ENCODE results near the gene COL8A1.

COL8A1 gene

GRCh38 chr3:99668044-99668443 is 29.6 kb downstream of the COL8A1 start:
- in situ Hi-C loops (cut with MboI; ENCODE audit: low sequenced_read_pairs), result no loop called here

- in situ Hi-C loops (cut with MboI; ENCODE audit: low sequenced_read_pairs), result no loop called here
Measured at GRCh38 chr3:99669879-99670555, 31.6 kb downstream of the COL8A1 start.

DNA sequence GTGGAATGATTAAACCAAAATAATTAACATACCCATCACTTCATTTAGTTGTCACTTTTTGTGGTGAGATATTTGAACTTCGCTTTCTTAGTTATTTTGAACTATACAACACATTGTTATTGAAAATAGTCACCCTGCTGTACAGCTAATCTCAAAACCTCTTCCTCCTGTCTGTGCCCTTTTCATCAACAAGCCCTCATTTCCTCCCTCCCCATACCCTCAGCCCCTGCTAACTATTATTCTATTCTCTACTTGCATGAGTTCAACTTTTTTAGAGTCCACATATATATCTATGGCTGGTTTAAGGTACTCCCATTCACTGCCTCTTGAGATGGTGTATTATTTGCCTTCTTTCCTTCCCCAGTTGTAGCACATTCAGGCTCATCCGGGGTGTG is 32.2 kb downstream of the COL8A1 start:
- in situ Hi-C loops (cut with MboI; ENCODE audit: low sequenced_read_pairs), result no loop called here

DNA sequence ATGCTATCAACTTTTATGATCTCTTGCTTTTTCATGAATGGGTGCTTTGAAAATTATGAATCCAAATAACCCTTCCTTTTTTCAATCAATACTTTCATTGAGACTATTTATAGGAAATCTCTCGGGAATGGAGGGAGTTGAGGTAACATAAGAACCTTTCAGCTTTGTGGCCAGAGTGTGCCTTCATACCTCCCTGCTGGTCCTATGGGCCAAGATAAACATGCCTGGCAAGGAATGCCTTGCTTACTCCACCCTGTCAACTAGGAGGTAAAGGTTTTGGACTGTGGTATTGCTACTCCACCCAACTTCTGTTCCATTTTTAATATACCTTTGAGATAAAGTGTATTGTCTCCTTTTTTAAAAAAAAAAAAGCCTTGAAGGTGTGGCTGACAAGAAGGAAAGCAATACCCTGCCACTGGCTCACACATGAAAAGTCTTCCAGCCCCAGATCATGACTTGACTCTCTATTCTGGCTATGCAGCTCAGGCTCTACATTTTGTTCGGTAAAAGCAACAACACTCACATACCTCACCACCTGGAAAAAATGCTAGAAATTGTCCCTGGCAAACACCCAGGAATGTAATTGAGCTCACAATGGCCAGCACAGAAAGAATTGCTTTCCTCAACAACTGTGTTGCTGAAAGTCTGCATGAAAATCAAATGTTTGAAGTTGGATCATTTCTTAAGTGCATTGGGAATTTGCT is 35.8 kb downstream of the COL8A1 start:
- in situ Hi-C loops (cut with MboI; ENCODE audit: low sequenced_read_pairs), result no loop called here

DNA sequence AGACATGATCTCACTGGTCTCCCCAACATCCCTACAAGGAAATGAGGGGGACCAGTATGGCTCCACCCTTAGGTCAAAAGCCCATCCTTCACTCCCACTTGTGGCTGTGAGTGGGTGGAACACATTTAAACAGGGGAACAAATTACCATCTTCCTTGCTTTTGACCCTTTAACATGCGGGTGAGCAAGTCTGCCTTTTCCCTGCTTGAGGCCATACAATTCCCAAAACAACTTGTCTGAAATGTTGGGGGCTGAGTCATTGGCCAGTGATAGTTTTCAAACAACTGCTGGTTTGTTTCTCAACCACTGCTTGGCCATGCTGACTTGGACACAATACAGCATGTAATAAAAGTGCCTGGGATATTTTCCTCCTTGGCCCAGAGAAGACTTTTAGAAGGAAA is 39.6 kb downstream of the COL8A1 start:
- in situ Hi-C loops (cut with MboI; ENCODE audit: low sequenced_read_pairs), result no loop called here

- in situ Hi-C loops (cut with MboI; ENCODE audit: low sequenced_read_pairs), result no loop called here
Measured at GRCh38 chr3:99678896-99679295, 40.5 kb downstream of the COL8A1 start.

- in situ Hi-C loops (cut with MboI; ENCODE audit: low sequenced_read_pairs), result no loop called here
Measured at GRCh38 chr3:99681512-99681911, 43.1 kb downstream of the COL8A1 start.

- in situ Hi-C loops (cut with MboI; ENCODE audit: low sequenced_read_pairs), result no loop called here
Measured at GRCh38 chr3:99681976-99682375, 43.6 kb downstream of the COL8A1 start.

DNA sequence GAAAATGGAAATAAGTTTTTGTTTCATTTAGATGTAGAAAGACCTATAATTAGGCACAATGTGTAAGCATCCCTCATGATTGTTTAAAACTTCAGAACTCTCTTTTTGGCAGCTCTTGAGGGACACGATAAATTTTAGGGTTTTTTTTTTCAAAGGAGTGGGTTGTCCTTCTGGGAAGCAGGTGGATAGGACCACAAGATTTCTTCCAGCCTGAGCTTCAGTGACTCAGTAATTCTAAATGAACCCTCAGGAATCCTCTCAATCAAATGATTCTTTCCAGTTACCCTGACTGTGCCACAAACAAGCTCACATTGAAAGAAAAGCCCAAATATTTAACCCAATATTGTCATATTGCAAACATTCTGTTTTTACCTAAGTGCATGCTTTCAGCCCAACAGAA is 45.1 kb downstream of the COL8A1 start:
- in situ Hi-C loops (cut with MboI; ENCODE audit: low sequenced_read_pairs), result no loop called here

DNA sequence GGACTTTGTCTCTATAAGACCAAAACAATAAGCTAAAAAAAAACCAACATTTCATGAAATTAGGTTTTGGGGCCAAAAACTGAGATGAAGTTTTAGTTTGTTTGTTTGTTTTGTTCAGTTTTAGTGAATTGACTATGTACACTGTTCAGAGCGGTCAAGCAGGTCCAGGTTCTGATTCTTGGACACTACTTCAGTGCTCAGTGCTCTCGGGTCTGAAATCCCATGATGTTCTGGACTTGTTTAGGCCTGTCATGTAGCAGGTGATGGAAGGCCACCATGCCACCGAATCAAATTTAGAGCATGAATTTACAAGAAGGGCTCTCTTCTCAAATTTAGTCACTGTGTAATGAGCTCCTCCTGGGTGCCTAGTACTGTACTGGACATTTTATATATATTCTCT is 45.5 kb downstream of the COL8A1 start:
- in situ Hi-C loops (cut with MboI; ENCODE audit: low sequenced_read_pairs), result no loop called here

DNA sequence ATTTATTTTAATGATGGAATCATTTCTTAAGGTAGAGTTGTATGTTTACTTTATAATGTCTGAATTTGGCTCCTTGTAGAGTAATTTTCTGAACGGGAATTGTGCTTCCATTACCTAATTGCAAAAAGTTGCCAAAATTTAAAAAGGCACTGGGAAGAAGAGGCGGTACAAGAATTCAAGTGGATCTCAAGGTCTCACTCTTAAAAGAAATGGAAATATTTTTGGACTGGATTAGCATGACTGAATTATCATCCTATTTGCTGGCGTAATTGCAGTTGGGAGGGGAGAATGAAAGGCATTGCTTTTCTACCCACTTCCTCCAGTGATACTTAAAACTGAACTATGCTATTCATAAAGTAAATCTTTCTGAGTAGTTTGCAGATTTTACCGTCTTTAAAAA is 46.2 kb downstream of the COL8A1 start:
- in situ Hi-C loops (cut with MboI; ENCODE audit: low sequenced_read_pairs), result no loop called here

DNA sequence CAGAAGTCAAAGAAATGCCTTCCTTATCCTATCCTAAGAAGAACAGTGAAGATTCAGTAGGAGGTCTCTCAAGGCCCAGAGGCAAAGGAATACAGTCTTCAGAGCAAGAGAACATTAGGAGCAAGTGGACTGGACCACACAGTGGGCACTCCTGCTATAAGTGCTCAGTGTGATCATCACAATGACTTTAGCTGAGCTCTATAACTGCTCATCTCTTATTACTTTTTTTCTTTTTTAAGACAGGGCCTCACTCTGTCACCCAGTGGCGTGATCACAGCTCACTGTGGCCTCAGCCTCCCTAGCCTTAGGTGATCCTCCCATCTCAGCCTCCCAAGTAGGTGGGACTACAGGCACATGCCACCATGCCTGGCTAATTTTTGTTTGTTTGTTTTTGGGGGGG is 48.1 kb downstream of the COL8A1 start:
- in situ Hi-C loops (cut with MboI; ENCODE audit: low sequenced_read_pairs), result no loop called here

GRCh38 chr3:99686955-99687612 is 48.7 kb downstream of the COL8A1 start:
- in situ Hi-C loops (cut with MboI; ENCODE audit: low sequenced_read_pairs), result no loop called here

- in situ Hi-C loops (cut with MboI; ENCODE audit: low sequenced_read_pairs), result no loop called here
Measured at GRCh38 chr3:99690761-99691369, 52.5 kb downstream of the COL8A1 start.

GRCh38 chr3:99693636-99694035 is 55.2 kb downstream of the COL8A1 start:
- in situ Hi-C loops (cut with MboI; ENCODE audit: low sequenced_read_pairs), result no loop called here

DNA sequence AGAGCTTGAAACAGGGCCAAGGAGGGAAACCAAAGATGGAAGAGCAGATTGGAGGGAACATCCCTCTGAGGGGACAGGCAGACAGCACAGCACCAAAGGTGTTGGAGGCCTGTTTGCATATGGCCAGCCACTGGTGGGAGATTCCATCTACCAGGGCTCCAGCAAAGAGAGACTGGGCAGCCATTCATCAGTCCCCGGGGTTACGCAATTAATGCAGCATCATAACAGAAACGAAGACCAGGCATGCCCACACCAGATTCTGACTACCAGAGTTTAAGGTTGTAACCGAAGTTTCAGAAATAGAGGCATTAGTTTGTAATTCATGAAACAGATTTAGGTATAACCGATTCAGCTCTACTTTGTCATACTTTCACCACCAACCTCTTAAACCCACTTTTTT is 58.1 kb downstream of the COL8A1 start:
- in situ Hi-C loops (cut with MboI; ENCODE audit: low sequenced_read_pairs), result no loop called here

DNA sequence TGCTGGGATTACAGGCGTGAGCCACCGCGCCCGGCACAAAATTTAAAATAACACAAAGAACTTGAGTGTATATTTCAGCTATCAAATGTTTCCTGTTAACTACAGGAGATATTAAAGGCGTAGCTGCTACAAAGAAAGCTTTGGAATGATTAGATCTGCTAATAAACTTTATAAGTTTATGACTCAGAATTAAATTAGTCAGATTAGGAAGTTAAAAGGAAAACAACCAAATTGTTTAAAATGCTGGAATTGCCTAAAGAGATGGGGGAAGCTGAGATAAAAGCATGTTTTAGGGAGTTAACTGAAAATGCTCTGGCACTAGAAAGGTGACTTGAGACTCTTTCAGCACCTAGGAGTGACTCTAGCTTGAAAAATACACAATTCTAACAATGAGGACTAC is 58.9 kb downstream of the COL8A1 start:
- in situ Hi-C loops (cut with MboI; ENCODE audit: low sequenced_read_pairs), result no loop called here

DNA sequence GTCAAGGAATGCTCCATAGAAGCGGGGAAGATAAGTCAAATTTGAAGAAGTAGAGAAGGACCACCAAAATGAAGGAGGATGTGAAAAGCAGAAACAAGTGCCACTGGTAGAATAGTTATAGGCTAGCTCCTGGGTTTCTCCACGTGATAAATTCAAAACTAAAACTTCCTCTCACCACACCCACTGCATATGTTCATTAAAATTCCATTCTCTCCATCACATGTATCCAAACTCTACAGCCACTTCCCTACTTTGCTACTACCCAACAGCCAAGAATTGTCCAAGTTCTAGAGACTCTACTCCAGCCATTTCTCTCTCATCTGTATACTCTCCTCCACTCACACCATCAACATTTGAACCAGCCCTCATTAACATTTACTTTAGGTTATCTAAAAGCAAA is 60.5 kb downstream of the COL8A1 start:
- in situ Hi-C loops (cut with MboI; ENCODE audit: low sequenced_read_pairs), result no loop called here

DNA sequence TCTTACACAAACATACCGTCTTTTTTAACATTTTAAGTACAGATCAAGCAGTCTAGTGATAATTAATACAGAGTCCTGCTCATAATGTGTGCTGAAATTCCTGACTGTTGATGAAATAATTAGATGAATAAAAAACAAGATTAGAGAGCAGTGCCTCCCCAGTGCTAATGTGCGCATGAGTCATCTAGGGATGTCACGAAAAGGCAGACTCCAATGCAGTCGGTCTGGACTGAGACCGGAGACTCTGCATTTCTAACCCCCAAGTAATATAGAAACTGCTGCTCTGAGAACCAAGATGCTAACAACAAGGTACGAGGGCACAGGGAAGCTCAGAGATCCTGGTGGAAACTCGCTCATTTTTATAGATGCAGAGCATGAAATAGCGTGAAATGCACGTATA is 61.4 kb downstream of the COL8A1 start:
- in situ Hi-C loops (cut with MboI; ENCODE audit: low sequenced_read_pairs), result no loop called here

DNA sequence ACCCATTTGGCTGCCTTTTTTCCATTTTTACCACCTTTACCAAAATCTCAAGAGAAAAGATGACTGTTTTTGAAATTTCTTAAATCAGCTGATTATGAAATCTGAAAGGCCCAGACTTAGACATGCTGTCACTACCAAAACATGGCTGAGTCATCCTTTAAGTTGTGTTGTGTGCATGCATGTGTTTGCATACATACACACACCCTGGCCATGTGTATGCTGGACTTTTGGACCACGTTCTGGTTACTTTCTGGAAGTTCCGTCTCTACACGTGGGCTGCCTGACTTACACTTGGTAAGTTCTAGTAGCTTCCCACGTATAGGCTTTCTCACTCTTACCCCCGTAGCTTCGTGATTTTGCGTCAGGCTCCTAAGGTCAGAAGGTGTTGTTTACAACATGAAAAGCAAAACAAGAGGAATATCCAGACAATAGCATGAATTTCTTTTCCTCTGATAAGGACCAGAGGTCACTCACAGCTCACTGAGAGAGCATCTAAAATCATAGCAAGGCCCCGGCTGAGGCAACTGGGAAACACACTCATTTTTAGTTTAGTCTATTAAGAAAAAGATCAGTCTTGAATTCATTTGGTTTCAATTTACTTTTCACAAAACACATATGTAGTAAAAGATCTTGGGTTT is 62.4 kb downstream of the COL8A1 start:
- in situ Hi-C loops (cut with MboI; ENCODE audit: low sequenced_read_pairs), result no loop called here
